Common myeloid progenitor, CD34-positive (primary cell): Measurements from ENCODE around the gene TOP3B.

Experiments
- CTCF ChIA-PET: fragments of 350-600 bp; sonication (Branson Sonifier 250); formaldehyde crosslinking; loops from one replicate; lab custom pipeline; 2021; ENCODE audit warnings: antibody characterized with exemption; lab: Charles Lee
- POLR2A ChIA-PET: fragments of 350-600 bp; sonication (Branson Sonifier 250); formaldehyde crosslinking; loops from one replicate; lab custom pipeline; 2021; ENCODE audit warnings: antibody characterized with exemption; lab: Charles Lee
- DNase-seq, 3 donors: peaks; one replicate each; pipeline versions ENCODE4 v3.0.0 to v3.0.0-alpha.2; 2013
- H3K27ac ChIP-seq, 2 experiments: 1 replicate in 1 of 2; 2 replicates in 1 of 2; pipeline ENCODE4 v1.7.0; 2013; ENCODE audit warnings: inconsistent platforms in 2 of 2, low read length in 2 of 2, mild to moderate bottlenecking in 2 of 2, low read depth in 1 of 2, moderate library complexity in 1 of 2; ENCODE audit not compliant: severe bottlenecking in 2 of 2, insufficient read depth in 1 of 2, poor library complexity in 1 of 2
- H3K27me3 ChIP-seq, 5 experiments: replicated peaks in 2 of 5; 1 replicate in 3 of 5; 2 replicates in 2 of 5; pipeline versions ENCODE4 v1.6.1 to v1.7.0; 2013; ENCODE audit warnings: low read length in 4 of 5, mild to moderate bottlenecking in 2 of 5, moderate library complexity in 2 of 5, inconsistent platforms in 1 of 5; ENCODE audit not compliant: insufficient read depth in 5 of 5, control insufficient read depth in 4 of 5
- H3K36me3 ChIP-seq, 4 experiments: 1 replicate in 2 of 4; 2 replicates in 2 of 4; pipeline versions ENCODE4 v1.6.1 to v1.7.0; 2013; ENCODE audit warnings: low read length in 3 of 4, control low read depth in 1 of 4, mild to moderate bottlenecking in 1 of 4; ENCODE audit not compliant: control insufficient read depth in 4 of 4, insufficient read depth in 4 of 4
- H3K4me1 ChIP-seq, 4 experiments: 1 replicate in 3 of 4; 2 replicates in 1 of 4; pipeline versions ENCODE4 v1.6.1 to v1.7.1; 2013; ENCODE audit warnings: low read length in 3 of 4, mild to moderate bottlenecking in 3 of 4, control low read depth in 1 of 4, inconsistent platforms in 1 of 4, moderate library complexity in 1 of 4; ENCODE audit not compliant: control insufficient read depth in 4 of 4, insufficient read depth in 4 of 4; ENCODE audit errors: control extremely low read depth in 1 of 4
- H3K4me3 ChIP-seq, 7 experiments: 1 replicate in 4 of 7; 2 replicates in 3 of 7; pipeline versions ENCODE4 v1.5.1 to v1.7.0; 2013; ENCODE audit warnings: mild to moderate bottlenecking in 7 of 7, low read length in 6 of 7, moderate library complexity in 6 of 7, inconsistent platforms in 2 of 7, low read depth in 2 of 7, control low read depth in 1 of 7; ENCODE audit not compliant: insufficient read depth in 4 of 7, control insufficient read depth in 1 of 7; ENCODE audit errors: extremely low read depth in 1 of 7
- H3K9me3 ChIP-seq, 5 experiments: 1 replicate in 4 of 5; 2 replicates in 1 of 5; pipeline versions ENCODE4 v1.6.1 to v1.7.1; 2013; ENCODE audit warnings: low read length in 4 of 5, mild to moderate bottlenecking in 2 of 5, inconsistent platforms in 1 of 5, low read depth in 1 of 5, moderate library complexity in 1 of 5; ENCODE audit not compliant: control insufficient read depth in 4 of 5, insufficient read depth in 2 of 5; ENCODE audit errors: control extremely low read depth in 1 of 5
- WGBS: methylation state at CpG from one replicate; pipeline ENCODE4 v1.1.5; 2013; ENCODE audit not compliant: insufficient coverage; 5-methylcytosine and 5-hydroxymethylcytosine counted together

The TOP3B gene

DNA sequence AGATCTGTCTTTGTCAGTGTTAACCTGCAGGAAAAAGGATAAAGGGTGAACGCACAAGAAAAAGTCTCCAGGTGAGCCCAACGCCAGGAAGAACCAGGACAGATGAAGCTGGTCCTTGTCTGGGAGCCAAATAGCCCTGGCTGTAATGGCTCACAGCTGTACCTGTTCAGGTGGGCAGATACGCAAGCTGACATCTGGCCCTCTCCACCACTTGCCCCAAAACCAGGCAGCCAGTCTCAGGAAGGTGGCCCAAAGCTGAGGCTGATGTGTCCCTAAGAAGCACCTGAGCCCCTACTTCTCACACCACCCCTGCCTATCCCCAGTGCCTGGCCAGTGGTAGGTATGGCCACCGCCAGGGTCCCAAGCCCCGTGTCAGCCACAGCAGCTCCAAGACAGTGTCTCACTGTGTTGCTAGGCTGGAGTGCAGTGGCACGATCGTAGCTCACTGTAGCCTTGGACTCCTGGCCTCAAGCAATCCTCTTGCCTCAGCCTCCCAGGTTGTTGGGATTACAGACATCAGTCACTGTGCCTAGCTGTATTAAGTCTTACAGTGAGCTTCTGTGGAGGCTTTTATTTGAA is 14.8 kb downstream of the TOP3B start:
- 96% methylated on average over 6 of the region's 7 CpGs for WGBS
- Histone ChIP-seq H3K36me3 (peaks cover 38 to 93% (median 74%) of the 10 kb centered on the region in 4 experiments), H3K4me3 (no peak overlapping the region), H3K9me3 (no peaks in the 10 kb centered on the region), H3K4me1 (no peaks in the 10 kb centered on the region), H3K27me3 (no peaks in the 10 kb centered on the region), H3K27ac (no peak overlapping the region)
- POLR2A ChIA-PET: no interaction called here
- CTCF ChIA-PET: interaction anchor here (1.0 to 3.4 kb wide), 2 partner anchors 8 to 13 kb away, joined by 4 to 12 read pairs; partner anchors contain the start of gene TOP3B
- no peak for DNase-seq

DNA sequence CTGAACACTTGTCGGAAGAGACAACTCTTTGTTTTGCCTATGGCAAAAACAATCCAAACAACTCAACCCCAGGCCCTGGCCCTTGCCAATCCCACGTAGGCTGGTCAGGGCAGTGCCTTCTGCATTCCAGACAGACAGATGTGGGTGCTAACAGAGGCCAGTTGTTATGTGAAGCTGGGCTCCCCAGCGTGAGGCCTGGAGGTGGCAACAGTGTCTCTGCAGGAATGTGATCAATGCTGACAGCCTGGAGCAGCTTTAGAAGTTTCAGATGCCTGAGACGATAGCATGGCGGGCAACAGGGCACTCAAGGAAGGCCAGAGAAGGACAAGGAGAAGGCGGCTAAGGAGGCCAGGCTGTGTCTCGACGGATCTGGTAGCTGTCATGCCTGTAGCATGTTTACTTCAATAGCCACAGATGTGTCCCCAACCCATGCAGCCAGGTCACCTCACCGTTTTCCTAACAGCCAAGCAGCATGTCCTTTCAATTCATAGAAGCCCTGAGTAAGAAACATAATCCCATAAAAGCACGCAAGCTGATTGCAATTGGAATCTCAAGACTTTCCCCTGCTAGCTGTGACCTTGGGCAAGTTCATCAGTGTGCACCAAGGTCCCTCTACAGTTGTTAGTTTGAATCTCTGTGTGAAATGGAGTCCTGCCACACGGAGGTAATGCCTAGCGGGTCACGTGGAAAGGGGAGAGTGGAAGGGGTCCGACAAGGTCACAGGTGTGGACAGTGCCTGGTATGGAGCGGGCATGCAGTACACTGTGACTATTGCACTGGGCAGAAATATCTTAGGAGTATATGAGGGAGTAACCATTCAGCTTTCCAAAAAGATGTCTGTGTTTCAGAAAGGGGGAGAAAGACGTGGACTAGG is 15.7 kb downstream of the TOP3B start:
- CTCF ChIA-PET: interaction anchor here (0.8 to 3.4 kb wide), 3 partner anchors 8 to 186 kb away, joined by 4 to 12 read pairs (median 4); partner anchors contain the start of gene TOP3B
- POLR2A ChIA-PET: no interaction called here
- no peaks in the 10 kb centered on the region for H3K9me3 ChIP-seq

DNA sequence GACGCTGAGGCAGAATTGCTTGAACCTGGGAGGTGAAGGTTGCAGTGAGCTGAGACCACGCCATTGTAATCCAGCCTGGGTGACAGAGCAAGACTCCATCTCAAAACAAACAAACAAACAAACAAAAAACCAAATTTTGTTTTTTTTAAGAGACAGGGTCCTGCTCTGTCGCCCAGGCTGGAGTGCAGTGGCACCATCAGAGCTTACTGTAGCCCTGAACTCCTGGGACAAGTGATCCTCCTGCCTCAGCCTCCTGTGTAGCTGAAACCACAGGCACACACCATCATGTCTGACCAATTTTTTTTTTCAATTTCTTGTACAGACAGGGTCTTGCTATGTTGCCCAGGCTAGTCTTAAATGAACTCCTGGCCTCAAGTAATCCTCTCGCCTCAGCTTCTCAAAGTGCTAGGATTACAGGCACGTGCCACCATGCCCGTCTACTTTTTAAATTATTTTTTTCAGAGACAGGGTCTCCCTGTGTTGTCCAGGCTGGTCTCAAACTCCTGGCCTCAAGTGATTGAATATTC is 16.8 kb downstream of the TOP3B start:
- no peak for DNase-seq
- Histone ChIP-seq H3K27me3 (no peaks in the 10 kb centered on the region), H3K4me3 (no peak overlapping the region), H3K9me3 (no peaks in the 10 kb centered on the region), H3K4me1 (no peaks in the 10 kb centered on the region), H3K27ac (no peak overlapping the region), H3K36me3 (peaks cover 31 to 95% (median 72%) of the 10 kb centered on the region in 4 experiments)
- CTCF ChIA-PET: interaction anchor here (1.4 to 3.4 kb wide), 2 partner anchors 9 to 15 kb away, joined by 4 to 12 read pairs; partner anchors contain the start of gene TOP3B
- POLR2A ChIA-PET: no interaction called here
- 99% methylated on average over 6 of the region's 6 CpGs for WGBS

More for the DNA sequence above, 15.7 kb downstream of the TOP3B start:
- H3K4me3 ChIP-seq: no peak overlapping the region
- H3K4me1 ChIP-seq: no peaks in the 10 kb centered on the region
- H3K36me3 ChIP-seq: peaks cover 38 to 95% (median 75%) of the 10 kb centered on the region in 4 experiments
- no peak overlapping the region for H3K27ac ChIP-seq
- DNase-seq: no peak
- WGBS: 96% methylated on average over 13 of the region's 16 CpGs
- H3K27me3 ChIP-seq: no peaks in the 10 kb centered on the region

DNA sequence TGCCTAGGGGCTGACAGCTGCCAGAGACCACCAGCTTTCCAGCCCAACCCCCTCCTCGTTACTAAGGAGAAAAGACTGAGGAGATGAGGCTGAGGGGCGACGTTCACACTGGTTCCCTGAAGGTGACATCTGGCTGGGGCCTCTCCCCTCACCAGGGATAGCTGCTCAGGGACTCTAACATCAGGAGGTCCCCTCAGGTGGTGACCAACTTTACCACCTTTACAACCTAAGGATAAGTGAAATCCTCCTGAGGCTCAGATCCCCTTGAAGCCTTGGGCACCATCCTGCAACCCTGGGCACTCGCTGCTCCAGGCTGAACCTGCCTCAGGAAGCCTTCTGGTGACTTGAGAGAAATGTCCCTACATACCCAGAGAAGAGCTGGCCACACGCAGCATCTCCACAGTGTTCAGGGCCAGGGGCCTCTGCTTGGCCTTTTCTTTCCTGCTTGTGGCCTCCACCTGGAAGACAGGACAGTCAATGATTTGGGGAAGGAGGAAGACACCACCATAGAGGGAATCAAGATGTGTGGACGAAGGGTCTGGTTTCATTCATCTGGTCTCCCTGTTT is 17.6 kb downstream of the TOP3B start:
- H3K4me3 ChIP-seq: no peak overlapping the region
- DNase-seq: no peak
- H3K27ac ChIP-seq: no peak overlapping the region
- no peaks in the 10 kb centered on the region for H3K4me1 ChIP-seq
- H3K27me3 ChIP-seq: no peaks in the 10 kb centered on the region
- WGBS: 97% methylated on average over 4 of the region's 6 CpGs
- H3K36me3 ChIP-seq: peaks cover 30 to 94% (median 70%) of the 10 kb centered on the region in 4 experiments
- ChIA-PET CTCF (interaction anchor here (1.0 to 3.4 kb wide), 3 partner anchors 12 to 27 kb away, joined by 4 to 12 read pairs (median 5); partner anchors contain the start of genes PPM1F and TOP3B), POLR2A (no interaction called here)
- H3K9me3 ChIP-seq: no peaks in the 10 kb centered on the region

DNA sequence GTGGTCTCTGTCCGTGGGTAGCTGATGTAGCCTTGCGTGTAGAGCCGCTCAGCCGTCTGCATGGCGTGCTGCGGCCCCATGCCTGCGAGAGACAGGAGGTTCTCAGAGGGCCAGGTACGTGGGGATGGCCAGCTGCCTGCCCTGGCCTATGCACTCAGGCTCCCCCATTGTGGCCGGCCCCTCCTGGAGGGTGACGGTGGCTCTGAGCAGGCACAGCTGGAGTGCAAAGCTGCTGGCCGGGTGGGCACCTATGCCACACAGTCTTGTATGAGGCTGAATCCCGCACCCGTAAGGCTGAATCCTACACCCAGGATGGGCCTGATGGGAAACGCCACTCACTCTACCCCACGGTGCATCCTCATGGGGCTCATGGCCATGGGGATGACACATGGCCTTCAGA is 18.4 kb downstream of the TOP3B start:
- WGBS: 98% methylated on average over 15 of the region's 15 CpGs
- Histone ChIP-seq H3K27me3 (no peaks in the 10 kb centered on the region), H3K27ac (no peak overlapping the region), H3K4me3 (no peak overlapping the region), H3K4me1 (no peaks in the 10 kb centered on the region), H3K36me3 (peaks cover 30 to 97% (median 72%) of the 10 kb centered on the region in 4 experiments), H3K9me3 (no peaks in the 10 kb centered on the region)
- no peak for DNase-seq
- ChIA-PET CTCF (interaction anchor here (1.0 to 1.3 kb wide), 3 partner anchors 8 to 26 kb away, joined by 4 to 5 read pairs (median 4); partner anchors contain the start of gene PPM1F), POLR2A (no interaction called here)

DNA sequence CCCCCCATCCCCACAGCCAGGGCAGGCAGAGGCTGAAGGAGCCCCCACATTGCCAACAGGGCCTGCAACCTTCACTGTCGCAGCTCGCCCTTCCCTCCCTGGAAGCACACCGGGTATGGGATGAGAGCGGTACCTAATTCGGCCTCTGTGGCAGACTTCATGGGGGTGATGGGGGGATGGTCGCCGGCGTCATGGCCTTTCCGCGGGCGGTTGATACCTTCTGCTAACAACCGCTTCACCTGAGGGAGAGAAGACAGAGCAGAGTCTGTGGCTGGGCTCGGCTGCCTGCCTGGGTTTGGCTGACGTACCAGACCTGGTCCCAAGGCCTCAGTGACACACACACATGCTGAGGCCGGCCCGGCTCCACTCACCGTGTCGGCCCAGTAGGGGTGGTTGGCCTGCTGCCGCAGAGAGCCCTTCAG is 18.8 kb downstream of the TOP3B start:
- Histone ChIP-seq H3K36me3 (peaks cover 31 to 98% (median 75%) of the 10 kb centered on the region in 4 experiments), H3K9me3 (no peaks in the 10 kb centered on the region), H3K27ac (no peak overlapping the region), H3K27me3 (no peaks in the 10 kb centered on the region), H3K4me1 (no peaks in the 10 kb centered on the region), H3K4me3 (no peak overlapping the region)
- ChIA-PET CTCF (interaction anchor here (1.0 to 1.5 kb wide), 4 partner anchors 9 to 26 kb away, joined by 4 to 5 read pairs (median 4); partner anchors contain the start of gene PPM1F), POLR2A (no interaction called here)
- WGBS: 98% methylated on average over 14 of the region's 19 CpGs
- DNase-seq: no peak
